ENCODE data around the gene EIF3I.

The EIF3I gene

DNA sequence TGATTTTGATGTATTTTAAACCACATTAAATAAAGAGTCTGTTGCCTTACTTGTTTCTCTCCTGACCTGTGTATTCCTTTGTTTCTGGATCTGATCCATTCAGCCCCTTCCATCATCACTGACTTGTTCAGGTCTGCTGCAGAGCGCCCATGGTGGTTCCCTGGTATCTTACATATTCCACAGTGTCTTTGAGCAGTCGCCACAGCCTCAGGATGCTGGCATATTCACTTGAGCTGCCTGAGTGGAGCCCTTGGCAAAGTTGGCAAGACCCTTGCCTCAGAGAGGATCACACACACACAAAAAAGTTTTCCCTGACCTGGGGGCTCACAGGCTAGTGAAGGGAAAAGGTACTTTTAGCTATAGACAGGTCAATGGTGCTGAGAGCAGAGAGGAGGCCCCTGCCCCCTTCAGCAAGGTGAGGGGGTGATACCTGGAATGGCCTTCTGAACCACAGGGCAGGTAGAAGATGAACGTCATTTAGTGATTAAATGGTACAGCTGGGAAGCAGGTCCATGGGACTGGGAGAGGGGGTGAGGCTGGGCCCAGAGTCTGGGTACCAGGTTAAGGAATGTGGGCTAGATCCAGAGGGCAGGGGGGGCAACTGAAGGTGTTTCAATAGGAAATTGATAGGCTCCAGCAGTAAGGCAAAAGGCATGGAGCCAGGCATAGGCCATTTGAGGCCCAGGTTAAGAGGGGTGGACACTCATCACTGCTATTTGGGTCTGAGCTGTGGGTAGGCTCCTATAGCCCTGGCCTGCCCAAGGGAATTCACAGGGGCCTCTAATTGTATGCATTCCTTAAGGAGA is 23.8 kb upstream of the EIF3I start:
- no peak for FAIRE-seq

GRCh38 chr1:32199043-32199716 is 23.0 kb upstream of the EIF3I start:
- no peak for FAIRE-seq

DNA sequence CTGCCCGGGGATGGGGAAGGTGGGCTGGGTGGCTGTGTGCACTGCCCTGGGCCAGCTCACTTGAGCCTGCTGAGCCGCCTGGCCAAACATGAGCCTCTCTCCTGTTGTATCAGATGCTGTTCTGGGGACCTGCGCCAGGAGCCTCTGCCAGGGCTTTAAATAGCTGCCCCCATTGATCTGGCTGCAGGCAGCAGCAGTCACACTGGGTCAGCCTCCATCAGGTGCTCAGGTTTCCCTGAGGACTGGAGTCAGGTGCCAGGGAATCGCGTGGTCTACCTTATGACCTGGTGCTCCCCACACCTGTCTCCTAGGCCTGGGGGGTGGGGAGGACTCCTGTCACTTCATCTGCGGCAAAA is 22.5 kb upstream of the EIF3I start:
- no peak for FAIRE-seq

DNA sequence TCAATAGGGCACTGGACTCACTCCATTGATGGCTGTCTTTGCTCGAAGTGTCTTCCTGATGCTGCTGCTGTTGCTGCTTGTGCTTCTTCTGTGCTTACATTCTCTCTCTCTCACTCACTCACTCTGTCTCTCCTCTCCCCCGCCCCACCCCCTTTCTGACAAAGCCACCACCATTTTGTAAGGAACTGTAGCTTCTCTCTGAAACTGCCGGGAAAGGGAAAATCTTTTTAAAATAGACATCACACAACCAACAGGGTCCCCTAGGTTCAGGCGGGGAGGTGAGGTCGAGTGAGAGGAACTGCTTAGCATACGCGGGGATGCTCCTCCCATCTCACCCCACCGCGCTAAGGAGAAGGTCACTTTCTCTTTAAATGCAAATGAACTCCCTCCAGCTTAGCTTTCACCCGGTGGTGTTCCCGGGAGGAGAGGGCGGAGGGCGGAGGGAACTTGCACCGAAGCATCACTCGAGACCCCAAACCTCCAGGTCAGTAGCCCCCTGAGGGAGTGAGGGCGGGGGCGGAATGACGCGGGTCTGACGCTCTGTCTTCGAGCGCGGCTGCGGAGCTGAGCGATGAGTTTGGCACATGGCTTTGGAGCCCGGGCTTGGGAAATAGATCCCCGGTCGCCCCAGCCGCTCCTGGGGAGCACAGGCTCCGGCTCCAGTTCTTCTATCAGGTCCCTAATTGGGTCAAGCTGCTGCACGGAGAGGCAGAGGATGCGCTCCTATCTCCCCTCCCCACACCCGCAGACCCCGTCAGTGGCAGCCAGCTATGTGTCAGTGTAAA is 21.8 kb upstream of the EIF3I start, which contains the start of gene CCDC28B:
Gene CCDC28B (plus strand): TSS at position 370 of the 785 bp plus-strand sequence. CDS start 1,341 bp downstream, outside the sequence.
- FAIRE-seq, result no peak

DNA sequence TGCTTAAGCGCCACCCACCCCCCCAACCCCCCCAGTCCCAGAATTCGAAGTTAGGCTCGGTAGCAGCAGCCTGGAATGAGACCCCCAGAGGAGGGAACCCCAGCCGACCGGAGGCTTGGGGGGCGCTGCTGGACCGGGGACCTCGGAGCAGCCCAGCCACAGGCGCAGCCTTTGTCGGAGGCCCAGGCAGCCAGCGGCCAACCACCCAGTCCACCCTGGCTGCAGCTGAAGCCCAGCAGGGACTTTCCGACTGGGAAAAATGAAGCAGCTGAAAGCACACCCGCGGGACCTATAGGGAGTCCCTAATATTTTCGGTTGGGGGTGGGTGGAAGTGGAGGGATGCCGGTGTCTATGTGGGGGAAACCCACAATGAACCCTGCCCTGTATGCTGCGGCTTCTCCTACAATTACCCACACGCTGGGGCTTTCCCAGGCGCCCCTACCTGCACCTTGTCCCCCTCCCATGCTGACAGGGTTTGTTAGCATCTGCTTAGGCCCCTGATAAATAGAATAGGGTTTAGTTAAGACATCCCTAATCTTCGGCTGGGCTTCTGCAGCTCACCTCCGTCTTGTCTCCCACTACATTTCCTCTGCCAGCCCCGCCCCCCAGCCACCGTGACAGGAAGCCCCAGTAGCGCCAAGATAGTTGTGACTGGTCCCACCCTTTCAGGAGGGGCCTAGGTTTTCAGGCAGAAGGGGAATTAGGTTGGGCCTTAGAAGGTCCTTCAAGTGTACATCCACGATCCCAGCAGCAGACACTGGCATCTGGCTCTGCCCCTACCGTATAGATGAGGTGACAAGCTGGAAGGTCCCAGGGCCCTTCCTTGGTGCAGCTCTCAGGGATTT is 21.0 kb upstream of the EIF3I start:
- no peak for FAIRE-seq

DNA sequence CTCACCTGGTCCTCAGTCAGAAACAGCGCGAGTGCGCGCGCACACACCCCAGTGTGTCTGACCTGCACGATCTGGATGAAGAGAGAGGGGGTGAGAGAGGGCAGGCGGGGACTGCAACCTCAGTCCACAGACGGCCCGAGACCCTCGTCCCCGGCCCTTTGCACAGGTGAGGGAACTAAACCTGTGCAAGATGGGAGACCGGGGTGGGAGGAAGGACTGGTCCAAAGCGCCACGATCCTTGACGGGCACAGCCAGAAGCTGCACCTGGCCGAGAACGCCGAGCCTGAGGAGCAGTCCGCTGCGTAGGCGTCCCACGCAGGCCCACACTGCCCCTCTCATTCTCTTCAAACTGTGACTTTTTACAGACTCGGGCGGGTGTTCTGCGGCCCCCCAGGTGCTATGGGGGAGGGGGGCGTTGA is 17.3 kb upstream of the EIF3I start:
- no peak for FAIRE-seq

DNA sequence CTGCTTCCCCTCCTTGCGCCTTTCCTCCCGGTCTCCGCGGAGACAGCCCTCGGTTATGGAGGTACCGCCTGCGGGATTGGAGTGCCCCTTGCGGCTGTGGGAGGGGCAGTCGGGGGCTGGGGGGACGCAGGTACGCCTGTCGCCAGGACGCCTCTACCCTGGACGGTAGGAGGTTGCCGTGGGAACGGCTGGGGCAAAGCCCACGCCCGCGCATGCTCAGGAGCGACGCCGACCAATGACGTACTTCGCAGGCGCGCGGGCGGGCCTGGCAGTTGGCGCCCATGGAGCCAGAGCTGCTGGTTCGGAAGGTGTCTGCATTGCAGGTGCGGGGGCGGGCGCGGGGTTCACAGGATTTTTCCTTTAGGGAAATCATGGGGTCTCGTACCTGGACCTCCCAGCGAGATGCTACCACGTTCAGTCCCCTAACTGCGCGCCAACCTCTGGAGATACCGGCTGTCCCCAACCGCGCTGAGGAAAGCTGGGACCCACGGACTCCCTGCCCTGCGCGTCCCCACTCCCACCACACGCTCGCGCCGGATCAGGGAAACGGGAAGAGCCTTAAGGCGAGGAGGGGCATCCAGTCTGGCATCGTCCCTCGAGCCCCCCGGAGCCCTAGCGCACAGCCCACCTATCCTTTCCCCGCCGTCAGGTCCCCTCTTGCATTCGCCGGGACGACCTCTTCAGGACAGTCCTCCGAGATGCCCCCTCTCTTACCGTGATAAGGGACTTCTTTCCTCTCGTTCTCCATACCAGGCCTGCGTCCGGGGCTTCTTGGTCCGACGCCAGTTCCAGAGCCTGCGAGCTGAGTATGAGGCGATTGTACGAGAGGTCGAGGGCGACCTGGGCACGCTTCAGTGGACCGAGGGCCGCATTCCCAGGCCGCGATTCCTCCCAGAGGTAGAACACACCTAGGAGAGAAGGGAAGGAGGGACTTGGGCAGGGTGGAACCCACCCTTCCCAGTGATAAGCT is 16.5 kb upstream of the EIF3I start, which contains the start of gene IQCC:
Gene IQCC (plus strand): TSS at position 271 of the 970 bp plus-strand sequence. CDS start 11 bp downstream, at position 282.
- FAIRE-seq, result no peak

- FAIRE-seq, result no peak
These were observed 13.7 kb upstream of the EIF3I start for GRCh38 chr1:32208469-32208868.

DNA sequence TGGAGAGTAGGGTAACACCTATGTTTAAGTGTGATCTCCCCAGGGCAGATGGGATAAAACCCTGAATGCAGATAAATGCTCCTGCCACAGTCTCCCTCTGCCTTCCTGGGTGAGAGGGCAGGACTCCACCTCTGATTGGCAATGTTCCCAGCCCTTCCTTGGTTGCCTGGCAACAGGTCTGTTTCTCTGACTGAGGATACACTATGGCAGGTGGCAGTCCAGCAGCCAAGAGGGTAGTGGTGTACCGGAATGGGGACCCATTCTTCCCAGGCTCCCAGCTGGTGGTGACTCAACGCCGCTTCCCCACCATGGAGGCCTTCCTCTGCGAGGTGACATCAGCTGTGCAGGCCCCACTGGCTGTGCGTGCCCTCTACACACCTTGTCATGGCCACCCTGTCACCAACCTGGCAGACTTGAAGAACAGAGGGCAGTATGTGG is 13.3 kb upstream of the EIF3I start, which contains the start of gene DCDC2B:
Gene DCDC2B (plus strand): TSS at position 199 of the 438 bp plus-strand sequence. CDS start 5 bp downstream, at position 204.
- no peak for FAIRE-seq

DNA sequence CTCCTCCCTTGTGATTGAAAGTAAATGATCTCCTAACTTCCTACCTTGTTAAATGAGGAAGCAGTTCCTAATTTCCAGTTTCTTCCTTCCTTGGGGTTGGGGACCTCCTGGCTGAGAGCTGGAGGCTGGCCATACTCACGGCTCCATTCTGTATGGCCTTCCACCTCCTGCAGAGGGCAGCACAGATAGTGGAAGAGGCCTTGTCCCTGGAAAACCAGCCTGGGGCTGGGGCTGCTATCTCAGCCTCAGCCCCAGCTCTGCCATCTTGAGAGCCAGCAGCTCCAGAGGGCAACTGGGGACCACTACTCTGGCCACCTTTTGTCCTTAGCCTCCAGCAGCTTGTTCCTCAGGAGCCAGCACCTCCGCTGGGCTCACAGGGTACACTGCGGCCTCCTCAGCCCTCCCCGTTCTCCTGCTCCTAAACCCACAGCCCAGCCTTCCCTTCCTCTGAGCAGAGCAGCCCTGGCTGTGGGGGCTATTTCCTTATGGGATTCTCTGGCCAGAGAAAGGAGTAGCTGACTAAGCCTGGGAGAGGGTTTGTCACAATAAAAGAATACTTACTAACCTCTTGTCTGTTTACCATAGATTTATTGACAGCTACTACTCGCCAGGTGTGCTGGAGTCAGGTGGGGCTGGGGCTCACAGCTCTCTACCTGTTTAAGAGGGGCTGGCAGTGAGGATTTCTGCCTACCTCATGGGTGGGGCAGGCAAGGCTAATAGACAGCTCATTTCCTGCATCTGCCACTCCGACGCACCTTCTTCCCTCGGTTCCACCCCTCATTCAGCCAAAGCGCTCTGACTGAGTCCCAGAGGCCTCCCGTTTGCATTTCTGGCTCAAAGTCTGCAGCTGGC is 6.4 kb upstream of the EIF3I start:
- no peak for FAIRE-seq

DNA sequence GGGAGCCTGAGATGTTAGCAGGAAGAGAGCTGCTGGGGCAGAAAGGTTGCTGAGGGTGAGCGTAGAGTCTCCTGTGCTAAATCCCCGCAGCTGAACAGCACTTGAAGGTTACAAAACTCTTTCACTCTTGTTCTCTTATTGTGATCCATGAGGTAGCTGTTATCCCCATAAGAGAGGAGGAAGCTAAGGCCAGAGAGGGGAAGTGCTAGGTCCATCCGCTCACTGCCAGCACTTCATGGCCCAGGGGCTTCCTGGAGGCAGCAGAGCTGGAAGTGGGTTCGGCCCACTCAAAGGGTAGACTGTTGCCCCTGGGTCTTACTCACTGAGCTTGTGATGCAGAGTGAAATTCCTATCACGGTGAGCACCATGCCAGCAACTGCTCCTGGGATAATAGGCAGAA is 5.6 kb upstream of the EIF3I start:
- FAIRE-seq, result no peak

DNA sequence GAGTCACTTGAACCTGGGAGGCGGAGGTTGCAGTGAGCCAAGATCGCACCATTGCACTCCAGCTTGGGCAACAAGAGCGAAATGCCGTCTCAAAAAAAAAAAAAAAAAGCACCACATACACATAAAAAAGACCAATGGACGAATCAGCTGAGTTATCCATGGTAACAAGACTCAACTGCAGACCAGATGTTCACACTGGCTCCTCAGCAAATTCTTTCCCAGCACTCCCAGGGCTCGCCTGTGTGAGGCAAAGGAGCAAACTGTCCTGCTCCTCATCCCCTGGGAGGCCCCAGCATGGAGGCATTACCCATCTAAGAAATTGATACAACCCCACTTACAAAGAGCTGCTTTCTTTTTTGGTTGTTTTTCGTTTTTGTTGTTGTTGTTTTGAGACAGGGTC is 3.2 kb upstream of the EIF3I start:
- no peak for FAIRE-seq

DNA sequence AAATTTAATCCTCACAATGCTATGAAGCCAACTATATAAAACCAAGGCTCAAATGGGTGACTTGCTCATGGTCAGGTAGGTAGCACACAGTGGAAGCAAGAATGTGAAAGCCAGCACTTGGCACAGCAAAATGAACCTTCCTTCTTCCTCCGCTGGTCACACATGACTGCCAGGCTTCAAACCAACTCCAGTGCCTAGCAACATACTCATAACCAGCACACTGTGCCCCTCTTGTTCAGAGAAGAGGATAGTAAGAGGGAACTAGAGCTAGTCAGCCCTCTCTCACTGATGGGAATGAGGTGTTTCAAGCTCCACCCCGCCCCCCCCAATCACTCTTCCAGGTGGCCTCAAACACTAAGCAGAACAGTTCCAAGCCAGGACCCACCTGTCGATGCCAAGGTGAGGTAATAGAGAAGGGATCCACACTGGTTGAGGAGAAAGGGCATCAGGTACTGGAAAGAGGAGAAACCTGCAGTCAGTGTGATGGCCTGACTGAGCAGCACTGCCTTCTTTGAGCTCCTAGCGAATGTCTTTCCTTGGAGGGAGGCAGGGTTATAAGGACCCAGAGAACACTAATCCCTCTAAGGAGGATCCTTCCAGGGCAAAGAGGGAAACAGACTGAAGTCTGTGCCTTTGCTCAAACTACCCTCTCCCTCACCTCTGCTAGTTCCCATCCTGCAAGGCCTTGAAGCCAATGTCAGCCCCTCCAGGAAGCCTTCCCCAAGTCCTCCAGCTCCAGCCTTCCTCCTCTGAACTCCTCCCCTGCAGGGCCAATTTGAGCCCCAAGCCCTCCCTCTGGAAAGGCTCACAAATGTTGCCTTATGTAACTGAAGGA is 1.2 kb upstream of the EIF3I start:
- FAIRE-seq, result no peak

DNA sequence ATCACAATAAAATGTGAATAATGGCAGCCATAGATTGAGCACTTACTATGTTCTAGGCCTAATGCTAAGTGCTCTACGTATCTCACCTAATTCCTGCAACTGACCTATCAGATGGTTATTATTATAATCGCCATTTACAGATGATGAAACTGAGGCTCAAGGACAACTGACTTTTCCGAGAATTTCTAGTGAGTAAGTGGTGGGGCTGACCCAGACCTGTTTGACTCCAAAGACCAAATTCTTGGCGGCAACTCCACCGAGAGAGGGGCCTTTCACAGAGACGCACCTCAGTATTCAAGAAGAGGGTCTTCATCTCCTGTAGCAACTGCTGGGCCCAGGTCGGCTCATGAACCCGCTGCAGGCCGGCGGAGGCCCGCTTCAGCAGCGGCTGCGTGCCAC is 627 bp upstream of the EIF3I start:
- FAIRE-seq, result no peak

DNA sequence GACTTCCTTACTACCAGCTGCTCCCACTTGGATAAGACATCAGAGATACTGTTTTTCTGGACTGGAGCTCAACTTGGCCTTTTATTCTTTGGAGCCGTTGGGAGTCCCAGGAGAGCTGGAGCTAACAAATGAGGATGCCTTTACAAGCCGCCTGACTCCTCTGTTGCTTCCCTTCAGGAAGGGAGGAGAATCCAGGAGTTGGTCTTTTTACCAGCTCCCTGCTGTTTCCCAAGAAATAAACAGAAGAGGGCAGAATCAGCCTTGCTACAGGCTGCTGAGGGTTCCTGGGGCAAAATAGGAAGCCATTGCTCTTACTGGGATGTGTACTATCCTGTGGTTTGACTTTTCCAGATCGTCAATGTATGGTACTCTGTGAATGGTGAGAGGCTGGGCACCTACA is 1.5 kb downstream of the EIF3I start:
- FAIRE-seq, result no peak

- no peak for FAIRE-seq
These were observed 2.1 kb downstream of the EIF3I start for GRCh38 chr1:32224285-32224684.

GRCh38 chr1:32228771-32229170 is 6.6 kb downstream of the EIF3I start:
- FAIRE-seq, result no peak

DNA sequence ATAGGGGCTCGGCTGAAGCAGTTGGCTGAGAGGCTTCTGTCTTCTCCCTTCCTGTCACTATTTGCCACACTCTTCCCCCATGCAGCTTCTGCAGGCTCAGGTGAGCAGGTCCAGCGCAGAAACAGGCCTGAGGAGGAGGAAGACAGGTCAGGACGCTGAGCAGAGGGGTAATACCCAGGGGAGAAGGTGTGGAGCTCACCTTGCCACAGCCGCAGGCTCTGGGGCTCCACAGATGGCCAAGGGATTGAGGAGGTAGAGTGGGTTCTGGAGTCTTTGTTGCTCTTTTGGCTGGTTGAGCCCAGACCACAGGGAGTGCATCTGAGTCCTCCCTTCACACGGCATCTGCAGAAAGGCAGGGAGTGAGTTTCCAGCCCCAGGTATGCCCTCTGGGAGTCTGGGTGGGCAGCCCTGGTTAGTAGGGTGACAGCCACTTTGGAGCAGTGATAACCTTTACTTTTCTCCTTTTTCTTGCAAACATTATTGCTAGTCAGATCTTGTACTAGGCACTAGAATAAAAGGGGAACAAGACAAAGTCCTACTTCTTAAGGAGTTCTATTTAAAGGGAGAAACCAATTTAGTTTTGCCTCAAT is 9.7 kb downstream of the EIF3I start:
- FAIRE-seq, result no peak
